Panc1 (cell line): ENCODE results near the gene SPIRE1. TPM values are rescaled to one million over a fixed set of nuclear protein-coding genes. Genes with fewer than 3 reads are reported as not detected.

Experiments used
- ATAC-seq: fragments of 200-7000 bp; cut with Tn5 transposase; 2 replicates; pipeline ENCODE4 v1.9.1; 2020; ENCODE audit warnings: mild to moderate bottlenecking, moderate library complexity
- Bru-seq: library from RNA; stranded (reverse); fragments of 400-500 nt; gene quantifications from one replicate; lab custom pipeline; 2021; lab: Mats Ljungman, UMichigan
- BruChase-seq, 2 experiments: library from RNA; stranded (reverse); fragments of 400-500 nt; gene quantifications; one replicate each; lab custom pipeline; 2021; lab: Mats Ljungman, UMichigan
- BruUV-seq: library from RNA; stranded (reverse); fragments of 400-500 nt; replicated peaks from 2 replicates; lab custom pipeline; 2021; lab: Mats Ljungman, UMichigan
- CTCF ChIA-PET: fragments of 300-600 bp; sonication (Branson Sonifier 250); formaldehyde crosslinking; loops from one replicate; lab custom pipeline; 2022; ENCODE audit warnings: antibody characterized with exemption; lab: Charles Lee
- POLR2A ChIA-PET: fragments of 300-600 bp; sonication (Branson Sonifier 250); formaldehyde crosslinking; loops from one replicate; lab custom pipeline; 2022; ENCODE audit warnings: antibody characterized with exemption; lab: Charles Lee
- DNase-seq: peaks from one replicate; pipeline ENCODE4 v3.0.0-alpha.2; 2010; ENCODE audit warnings: low read depth, low spot score
- H3K27ac ChIP-seq: 2 replicates; pipeline ENCODE4 v1.5.1; 2011; ENCODE audit warnings: mild to moderate bottlenecking, low read length, inconsistent platforms
- H3K27me3 ChIP-seq: fragments of 200-500 bp; sonication (Bioruptor generic); 2 replicates; pipeline ENCODE4 v1.6.0; 2014; ENCODE audit warnings: low read length, inconsistent platforms; ENCODE audit not compliant: control insufficient read depth, insufficient read depth
- H3K36me3 ChIP-seq: fragments of 200-500 bp; sonication (Bioruptor generic); 2 replicates; pipeline ENCODE4 v1.5.1; 2014; ENCODE audit warnings: inconsistent platforms, mild to moderate bottlenecking, low read length, moderate library complexity; ENCODE audit not compliant: control insufficient read depth, insufficient read depth
- H3K4me1 ChIP-seq: 2 replicates; pipeline ENCODE4 v1.5.1; 2011; ENCODE audit warnings: inconsistent platforms, mild to moderate bottlenecking, low read length, moderate library complexity; ENCODE audit not compliant: control insufficient read depth, insufficient read depth
- H3K4me3 ChIP-seq, 2 experiments: 2 replicates each; pipeline ENCODE4 v1.5.1; 2011 to 2012; ENCODE audit warnings: low read depth in 2 of 2, low read length in 2 of 2, mild to moderate bottlenecking in 2 of 2, inconsistent platforms in 1 of 2, moderate library complexity in 1 of 2
- H3K9me3 ChIP-seq: fragments of 200-500 bp; sonication (Bioruptor generic); 2 replicates; pipeline ENCODE4 v1.5.1; 2014; ENCODE audit warnings: low read depth, mild to moderate bottlenecking, inconsistent platforms, low read length, moderate library complexity; ENCODE audit not compliant: control insufficient read depth, insufficient read depth
- CTCF ChIP-seq: fragments of 450-650 bp; IDR thresholded peaks from 2 replicates; pipeline ENCODE4 v1.5.1; 2017; ENCODE audit warnings: mild to moderate bottlenecking
- POLR2AphosphoS5 ChIP-seq: IDR thresholded peaks from 2 replicates; pipeline ENCODE4 v1.6.1; 2012; ENCODE audit warnings: mild to moderate bottlenecking, low read depth, low read length, moderate library complexity
- SIN3A ChIP-seq: IDR thresholded peaks from 2 replicates; pipeline ENCODE4 v1.6.1; 2012; ENCODE audit warnings: low read depth, mild to moderate bottlenecking, low read length, moderate library complexity, borderline replicate concordance; ENCODE audit not compliant: insufficient read depth
- TCF7L2 ChIP-seq: IDR thresholded peaks from 2 replicates; pipeline ENCODE4 v1.6.1; 2011; ENCODE audit warnings: mild to moderate bottlenecking, low read depth, low read length, inconsistent platforms
- in situ Hi-C: cut with HindIII; loops from 2 replicates; pipeline ENCODE4 v1.10.0; 2016; ENCODE audit warnings: low sequenced_read_pairs, low pct_unique_long_range_greater_than_20kb
- intact Hi-C: fragments of 100-400 bp; cut with micrococcal nuclease; formaldehyde crosslinking; loops from one replicate; pipeline ENCODE4 v1.10.0; 2022; ENCODE audit not compliant: unreplicated experiment
- long read RNA-seq: library from polyadenylated mRNA; unstranded; transcript quantifications from one replicate; pipeline ENCODE4 v2.0.0, GENCODE V29; 2021; ENCODE audit not compliant: unreplicated experiment
- polyA plus RNA-seq: library from polyadenylated mRNA; unstranded; fragments of >200 nt; gene quantifications from one replicate; pipeline ENCODE4 v1.2.1, GENCODE V29; 2012; ENCODE audit warnings: missing spikeins; ENCODE audit not compliant: insufficient read length
- total RNA-seq: library from RNA; stranded (reverse); gene quantifications from one replicate; pipeline ENCODE4 v1.2.1, GENCODE V29; 2021; ENCODE audit not compliant: unreplicated experiment
- TF ChIP-seq, protein P1 (sequence below), 2 experiments: IDR thresholded peaks; 2 replicates each; pipeline ENCODE4 v1.6.1; 2011 to 2012; ENCODE audit warnings: low read depth in 2 of 2, control low read depth in 1 of 2, low read length in 1 of 2, mild to moderate bottlenecking in 1 of 2, moderate library complexity in 1 of 2; ENCODE audit not compliant: insufficient read depth in 1 of 2

Gene SPIRE1
- total RNA-seq (45.5 TPM), Bru-seq, nascent RNA (percentile 84 among the genes with signal in this experiment), BruChase-seq, experiment 1, labeled RNA remaining after a 2-hour chase (percentile 80 among the genes with signal in this experiment), BruChase-seq, experiment 2, labeled RNA remaining after a 6-hour chase (percentile 83 among the genes with signal in this experiment)
- polyA plus RNA-seq = 20.0 TPM
- long read RNA-seq, full-length matches to known transcripts = 61 of 107 reads
- long read RNA-seq, partial matches to known transcripts = 18 of 107 reads
- long read RNA-seq, other reads (novel, unspliced or antisense) = 28 of 107 reads

DNA sequence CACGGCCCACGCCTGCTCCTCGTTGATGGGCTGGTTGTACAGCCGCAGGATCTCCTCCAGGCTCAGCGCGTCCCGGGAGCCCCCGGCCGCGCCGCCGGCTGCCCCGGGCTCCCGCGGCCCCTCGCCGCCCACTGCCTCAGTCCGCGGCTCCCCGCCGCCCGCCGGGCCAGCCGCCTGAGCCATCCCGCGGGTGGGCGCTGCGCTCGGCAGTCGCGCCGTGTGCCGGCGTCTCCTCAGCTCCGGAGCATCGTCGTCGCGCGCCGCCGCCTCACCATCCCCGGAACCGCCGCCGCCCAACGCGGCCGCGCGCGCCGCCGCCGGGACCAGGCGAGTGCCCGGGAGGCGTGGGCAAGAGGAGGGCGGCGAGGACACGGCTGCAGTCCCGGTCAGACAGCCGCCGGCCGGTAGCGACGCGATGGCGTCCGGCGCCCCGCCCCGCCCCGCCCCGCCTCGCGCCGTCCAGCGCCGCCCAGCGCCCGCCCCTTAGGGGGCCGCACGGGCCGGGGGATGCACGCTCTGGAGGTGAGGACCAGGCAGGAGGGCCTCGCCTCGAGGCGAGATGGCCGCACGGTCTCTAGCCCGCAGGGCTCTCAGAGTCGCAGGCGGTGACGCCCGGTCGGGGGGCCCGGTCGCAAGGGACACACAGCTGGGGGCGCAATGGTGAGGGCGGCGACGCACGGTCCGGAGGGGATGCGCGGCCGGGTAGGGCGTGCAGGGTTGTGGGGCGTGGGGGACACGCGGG is at the start of gene SPIRE1:
SPIRE1 (minus strand) TSS at position 424 of the 742 bp plus-strand sequence; CDS start at position 183, 241 bp downstream.
- peak within 1 kb of the TSS; percentile 84 for H3K27ac ChIP-seq
- no peaks in the 10 kb centered on the region for H3K27me3 ChIP-seq
- DNase-seq (no peak), ATAC-seq (peak; percentile 92)
- intact Hi-C loops = loop anchor here (10.0 kb wide), 1 partner anchor 103 kb away; no protein-coding TSS in a partner anchor
- H3K36me3 ChIP-seq = no peaks in the 10 kb centered on the region; the same call in 1 of the 2 replicates
- POLR2A ChIA-PET = interaction anchor here (0.6 kb wide), 1 partner anchor 281 kb away, joined by 4 read pairs; the partner anchor contains the start of gene AFG3L2
- CTCF ChIA-PET = interaction anchor here (0.7 kb wide), 1 partner anchor 119 kb away, joined by 3 read pairs; no protein-coding TSS in a partner anchor
- peak within 1 kb of the TSS; percentile 62 to 73 for H3K4me3 ChIP-seq
- no peaks in the 10 kb centered on the region for H3K9me3 ChIP-seq
- no TSS peak for BruUV-seq
- peaks cover 14% of the 10 kb centered on the region for H3K4me1 ChIP-seq
- in situ Hi-C loops = no loop called here
- TF ChIP-seq POLR2AphosphoS5 (peak; percentile 51; the same call in 1 of the 2 replicates), SIN3A (no peak; the same call in 1 of the 2 replicates), TCF7L2 (no peak)

DNA sequence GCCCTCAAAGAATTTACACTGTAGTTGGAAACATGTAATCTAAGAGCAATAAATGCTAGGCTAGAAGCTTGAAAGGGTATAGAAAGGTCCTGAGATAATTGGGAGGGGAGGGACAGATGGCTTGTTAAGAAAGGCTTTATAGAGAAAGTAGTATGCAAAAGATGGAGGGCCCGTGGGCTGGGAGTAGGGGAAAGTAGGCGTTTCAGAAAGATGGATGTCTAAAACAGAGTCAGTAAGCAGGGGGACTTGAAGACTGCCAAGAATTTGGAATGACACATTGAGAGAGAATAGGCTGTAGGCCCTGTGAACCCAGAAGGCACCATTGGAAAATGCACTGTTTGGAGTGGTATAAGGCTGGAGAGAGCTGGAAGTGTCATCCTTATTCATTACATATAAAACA is 45.8 kb upstream of the SPIRE1 start:
- Histone ChIP-seq H3K4me3 (peak overlapping the region; percentile 96 to 97), H3K27ac (peak overlapping the region; percentile 99), H3K4me1 (peaks cover 18% of the 10 kb centered on the region), H3K9me3 (no peaks in the 10 kb centered on the region), H3K27me3 (no peaks in the 10 kb centered on the region), H3K36me3 (peaks cover 18% of the 10 kb centered on the region)
- intact Hi-C loops = no loop called here
- in situ Hi-C loops = no loop called here
- no peak for TF ChIP-seq TCF7L2
- no peak for TF ChIP-seq SIN3A
- TF ChIP-seq, protein P1, sequence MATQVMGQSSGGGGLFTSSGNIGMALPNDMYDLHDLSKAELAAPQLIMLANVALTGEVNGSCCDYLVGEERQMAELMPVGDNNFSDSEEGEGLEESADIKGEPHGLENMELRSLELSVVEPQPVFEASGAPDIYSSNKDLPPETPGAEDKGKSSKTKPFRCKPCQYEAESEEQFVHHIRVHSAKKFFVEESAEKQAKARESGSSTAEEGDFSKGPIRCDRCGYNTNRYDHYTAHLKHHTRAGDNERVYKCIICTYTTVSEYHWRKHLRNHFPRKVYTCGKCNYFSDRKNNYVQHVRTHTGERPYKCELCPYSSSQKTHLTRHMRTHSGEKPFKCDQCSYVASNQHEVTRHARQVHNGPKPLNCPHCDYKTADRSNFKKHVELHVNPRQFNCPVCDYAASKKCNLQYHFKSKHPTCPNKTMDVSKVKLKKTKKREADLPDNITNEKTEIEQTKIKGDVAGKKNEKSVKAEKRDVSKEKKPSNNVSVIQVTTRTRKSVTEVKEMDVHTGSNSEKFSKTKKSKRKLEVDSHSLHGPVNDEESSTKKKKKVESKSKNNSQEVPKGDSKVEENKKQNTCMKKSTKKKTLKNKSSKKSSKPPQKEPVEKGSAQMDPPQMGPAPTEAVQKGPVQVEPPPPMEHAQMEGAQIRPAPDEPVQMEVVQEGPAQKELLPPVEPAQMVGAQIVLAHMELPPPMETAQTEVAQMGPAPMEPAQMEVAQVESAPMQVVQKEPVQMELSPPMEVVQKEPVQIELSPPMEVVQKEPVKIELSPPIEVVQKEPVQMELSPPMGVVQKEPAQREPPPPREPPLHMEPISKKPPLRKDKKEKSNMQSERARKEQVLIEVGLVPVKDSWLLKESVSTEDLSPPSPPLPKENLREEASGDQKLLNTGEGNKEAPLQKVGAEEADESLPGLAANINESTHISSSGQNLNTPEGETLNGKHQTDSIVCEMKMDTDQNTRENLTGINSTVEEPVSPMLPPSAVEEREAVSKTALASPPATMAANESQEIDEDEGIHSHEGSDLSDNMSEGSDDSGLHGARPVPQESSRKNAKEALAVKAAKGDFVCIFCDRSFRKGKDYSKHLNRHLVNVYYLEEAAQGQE (IDR thresholded peaks at IDR 0.05; ENCODE audit: insufficient read depth in 1 of 2, low read depth in 2 of 2, low read length in 1 of 2) = no peak
- TF ChIP-seq CTCF = no peak
- no peak for TF ChIP-seq POLR2AphosphoS5
- ATAC-seq (no peak), DNase-seq (no peak)
- ChIA-PET CTCF (no interaction called here), POLR2A (no interaction called here)
- TSS peak; percentile 93 for BruUV-seq
